Measurements from ENCODE around the gene ENPP3.

DNA sequence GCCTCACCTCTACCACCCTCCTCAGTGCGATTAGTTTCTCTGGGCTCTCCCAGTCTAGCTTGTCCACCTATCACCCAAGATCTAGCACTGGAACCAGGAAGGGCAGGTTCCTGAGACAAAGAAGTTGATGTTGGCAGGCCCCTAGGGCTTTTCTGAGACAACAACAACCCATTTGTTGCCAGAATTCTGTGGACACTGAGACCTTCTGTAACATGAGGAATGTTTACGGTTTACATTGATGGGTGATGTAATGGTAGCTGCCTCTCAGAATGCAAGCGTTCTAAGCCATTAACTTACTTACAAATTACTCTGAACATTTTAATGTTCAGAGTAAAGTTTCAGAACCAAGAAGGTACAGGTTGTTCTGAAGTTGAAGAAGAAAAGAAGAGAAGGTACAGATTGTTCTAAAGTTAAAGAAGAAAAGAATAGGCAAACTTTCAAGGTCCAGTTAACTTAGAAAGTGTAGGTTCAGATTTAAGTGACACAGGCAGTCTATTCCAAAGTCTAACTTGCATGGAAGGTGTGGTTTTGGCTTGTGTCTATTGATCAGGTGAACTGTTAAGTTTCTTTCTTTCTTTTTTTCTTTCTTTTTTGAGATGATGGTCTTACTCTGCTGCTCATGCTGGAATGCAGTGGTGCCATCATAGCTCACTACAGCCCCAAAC, 5.3 kb upstream of the ENPP3 start:
- TF ChIP-seq, protein P1, sequence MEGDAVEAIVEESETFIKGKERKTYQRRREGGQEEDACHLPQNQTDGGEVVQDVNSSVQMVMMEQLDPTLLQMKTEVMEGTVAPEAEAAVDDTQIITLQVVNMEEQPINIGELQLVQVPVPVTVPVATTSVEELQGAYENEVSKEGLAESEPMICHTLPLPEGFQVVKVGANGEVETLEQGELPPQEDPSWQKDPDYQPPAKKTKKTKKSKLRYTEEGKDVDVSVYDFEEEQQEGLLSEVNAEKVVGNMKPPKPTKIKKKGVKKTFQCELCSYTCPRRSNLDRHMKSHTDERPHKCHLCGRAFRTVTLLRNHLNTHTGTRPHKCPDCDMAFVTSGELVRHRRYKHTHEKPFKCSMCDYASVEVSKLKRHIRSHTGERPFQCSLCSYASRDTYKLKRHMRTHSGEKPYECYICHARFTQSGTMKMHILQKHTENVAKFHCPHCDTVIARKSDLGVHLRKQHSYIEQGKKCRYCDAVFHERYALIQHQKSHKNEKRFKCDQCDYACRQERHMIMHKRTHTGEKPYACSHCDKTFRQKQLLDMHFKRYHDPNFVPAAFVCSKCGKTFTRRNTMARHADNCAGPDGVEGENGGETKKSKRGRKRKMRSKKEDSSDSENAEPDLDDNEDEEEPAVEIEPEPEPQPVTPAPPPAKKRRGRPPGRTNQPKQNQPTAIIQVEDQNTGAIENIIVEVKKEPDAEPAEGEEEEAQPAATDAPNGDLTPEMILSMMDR (IDR thresholded peaks at IDR 0.05; ENCODE audit: insufficient read depth, low read length, poor library complexity, severe bottlenecking), result no peak
- TF ChIP-seq EZH2phosphoT487 (conservative IDR thresholded peaks at IDR 0.05; ENCODE audit: low read length), result no peak
